ENCODE results near the gene SNCA. TPM values are rescaled to one million over a fixed set of nuclear protein-coding genes. Genes with fewer than 3 reads are reported as not detected.

SNCA gene
- total RNA-seq, 2 experiments from 2014 or later = 2.0 to 2.5 TPM

DNA sequence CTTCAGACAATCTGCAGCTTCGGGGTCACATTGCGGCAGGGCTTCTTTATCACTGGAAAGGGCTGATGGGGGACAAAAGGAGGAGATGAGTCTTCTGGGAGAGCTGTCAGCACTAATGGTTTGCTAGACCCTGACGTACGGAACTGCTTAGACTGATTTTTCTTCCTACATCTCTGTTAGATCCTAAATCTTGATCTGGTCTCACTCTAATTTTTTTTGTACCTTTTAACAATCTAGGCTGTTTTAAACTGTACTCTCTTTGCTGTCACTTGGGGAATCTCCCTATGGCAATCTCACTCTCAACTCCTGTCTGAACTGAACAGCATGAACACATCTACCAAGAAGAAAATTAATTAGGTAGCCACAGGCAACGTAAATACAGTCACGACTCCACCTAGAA lies 120.1 kb downstream of the SNCA start:
- Mint-ChIP-seq H3K4me3 (no peak overlapping the region), H3K36me3 (no peaks in the 10 kb centered on the region), H3K27ac (no peak overlapping the region), H3K27me3 (no peaks in the 10 kb centered on the region), H3K9me3 (no peaks in the 10 kb centered on the region), H3K4me1 (ENCODE audit: low read depth) (no peaks in the 10 kb centered on the region)
- POLR2A ChIA-PET = no interaction called here
- no peak for DNase-seq
- CTCF ChIA-PET = no interaction called here
- intact Hi-C loops (cut with micrococcal nuclease) = no loop called here

DNA sequence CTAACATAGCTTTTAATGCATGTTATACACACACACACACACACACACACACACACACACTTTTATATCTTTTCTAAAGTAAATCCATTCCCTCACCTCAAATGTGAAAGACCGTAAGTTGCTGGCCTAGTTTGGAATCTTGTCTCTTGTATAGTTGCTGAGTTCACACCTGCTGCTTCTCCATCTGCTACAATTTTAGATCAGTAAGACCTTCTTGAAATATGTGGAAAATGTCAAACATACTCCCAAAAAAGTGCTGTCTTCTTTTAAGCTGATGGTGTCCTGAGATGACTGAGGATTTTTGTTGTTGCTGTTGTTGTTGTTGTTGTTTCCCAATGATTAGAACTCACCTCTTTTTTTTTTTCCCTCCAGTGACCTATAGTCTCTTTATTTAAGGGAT lies 121.3 kb downstream of the SNCA start:
- Mint-ChIP-seq H3K27ac (no peak overlapping the region), H3K27me3 (no peaks in the 10 kb centered on the region), H3K36me3 (no peaks in the 10 kb centered on the region), H3K9me3 (no peaks in the 10 kb centered on the region), H3K4me1 (ENCODE audit: low read depth) (no peaks in the 10 kb centered on the region), H3K4me3 (no peak overlapping the region)
- intact Hi-C loops (cut with micrococcal nuclease) = no loop called here
- ChIA-PET CTCF (no interaction called here), POLR2A (no interaction called here)
- no peak for DNase-seq

DNA sequence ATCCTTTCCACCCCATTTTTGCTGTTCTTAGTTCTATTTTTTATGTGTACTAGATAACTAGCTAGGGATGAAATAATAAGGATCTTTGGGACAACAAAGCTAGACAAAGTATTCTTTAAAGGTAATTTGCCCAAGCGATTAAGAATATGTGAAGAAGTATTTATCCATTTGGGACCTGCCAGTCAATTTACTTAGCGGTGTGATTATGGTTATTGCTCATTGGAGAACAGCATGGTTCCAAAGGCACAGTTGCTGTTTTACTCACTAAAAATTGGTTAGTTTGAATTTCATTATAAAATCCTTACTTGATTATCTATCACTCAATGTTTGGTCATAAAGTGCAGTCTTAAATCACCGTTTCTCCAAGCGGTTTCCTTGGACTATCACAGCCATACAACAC lies 124.1 kb downstream of the SNCA start:
- no peaks in the 10 kb centered on the region for H3K4me1 Mint-ChIP-seq (ENCODE audit: low read depth)
- CTCF ChIA-PET = no interaction called here

DNA sequence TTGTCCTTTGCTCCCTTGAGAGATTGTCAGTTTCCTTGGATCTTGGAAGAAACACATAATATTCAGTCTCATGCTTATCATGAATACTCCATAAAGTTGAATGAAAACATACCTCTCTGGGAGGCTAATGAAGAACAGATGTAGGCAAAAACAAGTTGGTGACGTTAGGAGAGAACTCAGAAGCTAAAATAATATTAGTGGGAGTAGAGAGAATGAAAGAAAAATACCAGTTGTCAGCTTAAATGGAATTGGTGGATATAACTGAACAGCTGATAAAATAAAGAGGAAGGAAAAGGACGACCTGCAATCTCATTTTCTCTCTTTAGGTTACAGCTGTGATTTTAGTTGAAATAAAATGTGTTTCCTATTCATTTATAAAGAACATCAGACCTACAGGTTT lies 124.8 kb downstream of the SNCA start:
- intact Hi-C loops (cut with micrococcal nuclease) = no loop called here
- H3K36me3 Mint-ChIP-seq = no peaks in the 10 kb centered on the region
- ChIA-PET CTCF (no interaction called here), POLR2A (no interaction called here)
- H3K9me3 Mint-ChIP-seq = no peaks in the 10 kb centered on the region
- no peaks in the 10 kb centered on the region for H3K4me1 Mint-ChIP-seq (ENCODE audit: low read depth)
- no peak overlapping the region for H3K27ac Mint-ChIP-seq
- no peaks in the 10 kb centered on the region for H3K27me3 Mint-ChIP-seq
- no peak overlapping the region for H3K4me3 Mint-ChIP-seq
- no peak for DNase-seq

More for the DNA sequence above, 124.1 kb downstream of the SNCA start:
- H3K27me3 Mint-ChIP-seq = no peaks in the 10 kb centered on the region
- intact Hi-C loops (cut with micrococcal nuclease) = no loop called here
- no peaks in the 10 kb centered on the region for H3K9me3 Mint-ChIP-seq
- POLR2A ChIA-PET = no interaction called here
- no peaks in the 10 kb centered on the region for H3K36me3 Mint-ChIP-seq
- no peak overlapping the region for H3K27ac Mint-ChIP-seq
- H3K4me3 Mint-ChIP-seq = no peak overlapping the region
- no peak for DNase-seq

DNA sequence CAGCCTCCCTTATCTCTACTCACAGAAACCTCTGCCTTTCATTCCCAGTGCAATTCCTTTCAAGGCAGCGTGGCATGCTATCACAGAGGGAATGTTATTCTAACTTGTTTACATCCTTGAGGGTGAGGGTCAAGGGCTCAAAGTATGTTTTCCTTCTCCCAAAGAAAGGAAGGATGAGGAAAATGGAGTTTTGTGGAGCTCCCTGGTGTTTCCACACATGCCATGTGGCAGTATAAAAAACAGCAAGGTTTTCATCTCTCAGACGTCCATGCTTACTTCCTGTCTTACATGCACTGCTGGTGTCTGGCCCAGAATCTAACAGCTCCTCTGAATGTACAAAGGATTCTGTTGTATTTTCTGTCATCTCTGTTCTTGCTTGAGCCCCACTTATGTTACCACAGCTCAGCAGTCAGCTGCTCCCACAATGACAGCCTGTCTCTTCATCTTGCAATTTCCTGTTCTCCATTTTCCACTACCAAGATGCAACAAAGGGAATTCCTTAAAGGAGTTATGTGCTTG lies 128.0 kb downstream of the SNCA start:
- ChIA-PET POLR2A (no interaction called here), CTCF (interaction anchor here (0.7 kb wide), 1 partner anchor 8 kb away, joined by 3 read pairs; no protein-coding TSS in a partner anchor)

DNA sequence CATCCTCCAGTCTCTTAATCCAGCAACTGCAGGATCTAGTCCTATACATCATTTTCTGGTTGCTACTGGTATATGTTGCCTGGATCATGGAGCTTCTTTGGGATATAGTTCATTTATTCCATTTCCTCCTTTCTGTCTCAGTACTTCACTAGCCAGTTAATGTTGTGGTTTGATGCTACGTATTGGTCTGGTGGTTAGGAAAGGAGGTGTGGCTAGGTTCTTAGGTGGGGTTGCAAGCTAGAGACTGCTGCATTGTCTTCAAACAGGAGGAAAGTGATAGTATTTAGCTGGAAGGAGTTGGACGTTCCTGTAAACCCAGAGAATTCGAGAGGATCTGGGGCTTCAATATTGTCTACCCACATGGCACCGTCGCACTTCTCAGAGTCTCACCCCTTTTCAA lies 129.5 kb downstream of the SNCA start:
- Mint-ChIP-seq H3K9me3 (no peaks in the 10 kb centered on the region), H3K27me3 (no peaks in the 10 kb centered on the region), H3K36me3 (no peaks in the 10 kb centered on the region), H3K4me1 (ENCODE audit: low read depth) (no peaks in the 10 kb centered on the region), H3K27ac (no peak overlapping the region), H3K4me3 (no peak overlapping the region)
- no peak for DNase-seq
- ChIA-PET POLR2A (no interaction called here), CTCF (no interaction called here)
- intact Hi-C loops (cut with micrococcal nuclease) = no loop called here

More for the DNA sequence above, 128.0 kb downstream of the SNCA start:
- Mint-ChIP-seq H3K27ac (no peak overlapping the region), H3K4me3 (no peak overlapping the region), H3K4me1 (ENCODE audit: low read depth) (no peaks in the 10 kb centered on the region), H3K36me3 (no peaks in the 10 kb centered on the region), H3K9me3 (no peaks in the 10 kb centered on the region), H3K27me3 (no peaks in the 10 kb centered on the region)
- intact Hi-C loops (cut with micrococcal nuclease) = no loop called here
- no peak for DNase-seq

DNA sequence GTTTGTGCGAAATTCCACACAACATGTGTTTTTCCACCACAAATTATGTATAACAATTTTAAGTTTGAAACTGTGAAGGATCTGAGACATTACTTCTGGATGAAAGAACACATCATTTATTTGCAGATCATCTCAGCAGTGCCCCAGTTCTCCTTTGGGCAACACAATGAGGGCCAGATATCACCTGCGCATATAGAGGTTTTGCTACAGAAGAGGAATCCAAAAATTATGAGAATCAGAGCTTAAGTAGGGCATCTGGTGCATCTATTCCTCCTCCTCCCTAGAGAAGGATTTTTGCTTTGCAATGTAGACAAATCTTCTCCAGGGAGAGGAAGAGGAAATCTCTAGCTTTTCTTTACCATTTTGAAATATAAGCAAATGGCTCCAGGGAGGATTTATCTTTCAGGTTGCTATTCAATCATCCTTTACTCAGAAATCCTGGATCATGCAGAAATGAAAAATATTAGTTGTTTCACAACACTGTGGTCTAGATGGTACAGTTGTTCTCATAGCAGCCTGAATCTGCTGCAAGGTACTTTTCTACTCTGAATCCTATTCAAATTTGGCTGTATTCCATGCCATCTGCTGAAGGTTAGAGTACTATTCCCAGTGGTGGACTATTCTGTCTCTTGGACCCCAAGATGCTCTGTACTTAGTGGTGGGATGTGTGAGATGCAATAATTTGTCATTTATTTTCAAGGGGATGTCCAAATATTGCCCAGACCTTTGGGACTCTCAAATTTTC lies 132.1 kb downstream of the SNCA start:
- CTCF ChIA-PET = no interaction called here
- H3K27me3 Mint-ChIP-seq = peaks cover 1% of the 10 kb centered on the region
- no peaks in the 10 kb centered on the region for H3K36me3 Mint-ChIP-seq
- no peak for DNase-seq
- H3K9me3 Mint-ChIP-seq = no peaks in the 10 kb centered on the region
- H3K27ac Mint-ChIP-seq = no peak overlapping the region
- POLR2A ChIA-PET = no interaction called here
- intact Hi-C loops (cut with micrococcal nuclease) = no loop called here
- no peaks in the 10 kb centered on the region for H3K4me1 Mint-ChIP-seq (ENCODE audit: low read depth)
- no peak overlapping the region for H3K4me3 Mint-ChIP-seq

DNA sequence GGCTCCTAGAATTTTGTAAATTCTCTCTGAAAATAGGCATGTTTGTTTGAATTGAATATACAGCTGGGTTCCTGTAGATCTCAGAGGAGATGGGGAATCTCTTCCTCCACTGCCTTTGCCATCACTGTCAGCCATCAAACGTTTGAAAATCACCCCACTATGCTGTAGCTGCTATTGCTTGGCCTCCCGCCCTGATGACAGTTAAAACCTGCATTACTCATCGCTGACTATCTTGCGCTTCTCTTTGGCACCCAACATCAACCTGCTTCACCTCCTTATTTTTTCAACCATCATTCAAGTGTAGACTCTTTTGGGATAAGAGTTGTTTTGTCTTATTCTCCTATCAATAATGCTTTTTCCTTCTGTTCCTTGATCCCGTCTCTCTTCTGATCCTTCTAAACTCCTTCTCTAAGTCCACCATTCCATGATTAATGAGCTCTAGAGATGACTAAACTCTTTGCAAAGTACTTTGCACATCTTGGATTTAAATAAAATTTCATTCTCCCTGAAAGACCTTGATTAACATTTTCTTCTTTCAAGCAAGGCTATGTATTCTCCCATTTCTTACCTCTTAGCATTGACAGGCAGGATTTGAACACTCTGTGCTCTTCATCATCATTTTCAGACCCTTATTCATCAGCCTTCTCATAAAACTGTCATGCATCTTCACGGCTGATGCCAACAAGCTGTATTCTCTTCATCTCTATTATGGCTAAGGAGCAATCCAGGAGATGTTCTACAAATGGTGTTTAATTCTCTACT lies 133.0 kb downstream of the SNCA start:
- ChIA-PET POLR2A (no interaction called here), CTCF (no interaction called here)
- Mint-ChIP-seq H3K27ac (no peak overlapping the region), H3K4me3 (no peak overlapping the region), H3K36me3 (no peaks in the 10 kb centered on the region), H3K4me1 (ENCODE audit: low read depth) (no peaks in the 10 kb centered on the region), H3K27me3 (peaks cover 1% of the 10 kb centered on the region), H3K9me3 (no peaks in the 10 kb centered on the region)
- no peak for DNase-seq
- intact Hi-C loops (cut with micrococcal nuclease) = no loop called here

DNA sequence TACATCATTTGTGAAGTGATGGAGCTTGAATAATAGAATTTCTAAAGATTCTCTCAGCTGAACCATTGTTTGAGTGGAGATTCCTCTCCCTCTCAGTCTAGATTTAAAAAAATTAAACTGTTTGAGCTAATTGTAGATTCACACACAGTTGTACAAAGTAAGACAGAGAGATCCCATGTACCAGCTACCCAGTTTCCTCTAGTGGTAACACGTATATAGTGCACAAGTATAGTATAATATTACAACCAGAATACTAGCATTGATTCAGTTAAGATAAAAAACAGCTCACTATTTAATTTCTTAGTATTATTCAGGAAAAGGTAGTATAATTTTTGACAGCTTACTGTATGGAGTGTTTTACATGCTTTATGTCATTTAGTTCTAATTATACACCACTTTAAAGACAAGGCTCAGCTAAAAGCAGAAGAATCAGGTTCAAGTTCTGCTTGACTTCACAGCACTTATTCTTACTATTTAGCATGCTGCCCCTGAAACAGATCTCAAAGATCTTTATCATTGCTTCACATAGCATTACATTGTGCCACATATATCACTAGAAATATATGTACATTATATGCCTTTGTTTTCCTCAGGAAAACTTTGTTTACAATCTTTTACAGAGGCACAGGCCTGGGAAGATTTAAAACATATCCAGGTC lies 136.1 kb downstream of the SNCA start:
- ChIA-PET CTCF (interaction anchor here (0.9 kb wide), 1 partner anchor 8 kb away, joined by 3 read pairs; no protein-coding TSS in a partner anchor), POLR2A (no interaction called here)
- intact Hi-C loops (cut with micrococcal nuclease) = no loop called here
- no peaks in the 10 kb centered on the region for H3K9me3 Mint-ChIP-seq
- H3K27ac Mint-ChIP-seq = no peak overlapping the region
- H3K4me3 Mint-ChIP-seq = no peak overlapping the region
- H3K36me3 Mint-ChIP-seq = no peaks in the 10 kb centered on the region
- H3K4me1 Mint-ChIP-seq (ENCODE audit: low read depth) = no peaks in the 10 kb centered on the region
- no peak for DNase-seq
- peaks cover 1% of the 10 kb centered on the region for H3K27me3 Mint-ChIP-seq

DNA sequence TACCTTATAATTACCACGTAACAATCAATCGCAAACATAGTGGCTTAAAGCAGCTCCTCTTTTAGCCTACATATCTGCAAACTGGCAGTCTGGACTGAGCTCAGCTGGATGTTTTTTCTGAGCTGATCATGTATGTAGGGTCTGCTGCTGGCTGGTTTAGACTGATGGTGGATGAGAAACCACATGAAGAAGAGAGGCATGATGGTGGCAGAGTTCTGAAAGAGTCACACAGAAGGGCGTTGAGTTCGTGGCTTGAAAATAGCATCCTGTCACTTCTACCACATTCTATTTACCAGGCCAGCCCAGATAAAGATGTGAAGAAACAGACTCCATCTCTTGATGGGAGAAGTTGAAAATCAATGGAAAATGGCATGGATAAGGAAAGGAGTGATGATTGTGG lies 151.3 kb downstream of the SNCA start:
- ChIA-PET POLR2A (no interaction called here), CTCF (no interaction called here)
- Mint-ChIP-seq H3K9me3 (no peaks in the 10 kb centered on the region), H3K36me3 (no peaks in the 10 kb centered on the region), H3K4me3 (no peak overlapping the region), H3K4me1 (ENCODE audit: low read depth) (no peaks in the 10 kb centered on the region), H3K27ac (no peak overlapping the region), H3K27me3 (peaks cover 4% of the 10 kb centered on the region)
- intact Hi-C loops (cut with micrococcal nuclease) = no loop called here
- DNase-seq = no peak

DNA sequence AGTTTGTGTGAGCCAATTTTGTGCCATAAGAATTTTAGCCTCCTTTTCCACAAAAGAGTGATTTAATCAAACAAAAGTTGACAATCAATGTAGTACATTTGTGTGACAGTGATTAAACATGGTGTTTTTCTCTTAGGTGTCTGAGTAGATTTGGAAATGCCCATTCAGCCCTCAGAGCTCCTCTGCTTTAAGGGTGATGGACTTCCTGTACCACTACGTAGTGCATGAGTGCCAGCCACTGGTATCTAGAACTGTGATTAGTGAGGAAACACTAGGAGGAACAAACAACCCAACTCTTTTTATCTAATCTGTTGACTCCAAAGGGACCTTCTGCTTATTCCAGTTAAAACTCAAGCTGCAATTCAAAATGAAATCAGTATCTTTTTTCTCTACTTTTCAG lies 151.7 kb downstream of the SNCA start:
- no peak overlapping the region for H3K4me3 Mint-ChIP-seq
- POLR2A ChIA-PET = no interaction called here
- DNase-seq = no peak
- no peaks in the 10 kb centered on the region for H3K9me3 Mint-ChIP-seq
- intact Hi-C loops (cut with micrococcal nuclease) = no loop called here
- H3K4me1 Mint-ChIP-seq (ENCODE audit: low read depth) = no peaks in the 10 kb centered on the region
- no peaks in the 10 kb centered on the region for H3K36me3 Mint-ChIP-seq
- CTCF ChIA-PET = no interaction called here
- peaks cover 4% of the 10 kb centered on the region for H3K27me3 Mint-ChIP-seq
- no peak overlapping the region for H3K27ac Mint-ChIP-seq

DNA sequence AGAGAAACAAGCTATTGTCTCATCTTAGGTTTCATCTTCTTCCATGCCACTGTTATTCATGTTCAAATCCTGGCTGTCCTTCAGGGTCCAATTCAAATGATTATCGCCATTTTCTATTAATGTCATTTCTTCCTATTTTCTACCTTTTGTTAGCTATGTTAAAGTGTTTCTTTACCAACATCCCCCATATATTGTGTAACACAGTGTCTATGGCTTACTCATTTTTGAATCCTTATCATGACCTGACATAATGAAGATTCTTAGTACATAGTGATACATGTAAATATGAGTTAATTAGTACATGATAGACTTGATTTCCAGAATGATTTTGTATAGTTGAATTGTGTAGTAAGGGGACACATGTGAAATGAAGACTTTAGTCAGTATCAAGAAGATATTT lies 152.4 kb downstream of the SNCA start:
- H3K27me3 Mint-ChIP-seq = peaks cover 6% of the 10 kb centered on the region
- intact Hi-C loops (cut with micrococcal nuclease) = no loop called here
- ChIA-PET POLR2A (no interaction called here), CTCF (no interaction called here)
- no peak overlapping the region for H3K27ac Mint-ChIP-seq
- peaks cover 2% of the 10 kb centered on the region for H3K4me1 Mint-ChIP-seq (ENCODE audit: low read depth)
- H3K36me3 Mint-ChIP-seq = no peaks in the 10 kb centered on the region
- no peak for DNase-seq
- no peak overlapping the region for H3K4me3 Mint-ChIP-seq
- no peaks in the 10 kb centered on the region for H3K9me3 Mint-ChIP-seq
